Measurements from ENCODE around the gene OR51B6.
"Not testable (repeated sequence)": the region's sequence is repeated elsewhere in the genome, so short reads cannot be mapped to it uniquely, and the experiment has no call there.

The OR51B6 gene

DNA sequence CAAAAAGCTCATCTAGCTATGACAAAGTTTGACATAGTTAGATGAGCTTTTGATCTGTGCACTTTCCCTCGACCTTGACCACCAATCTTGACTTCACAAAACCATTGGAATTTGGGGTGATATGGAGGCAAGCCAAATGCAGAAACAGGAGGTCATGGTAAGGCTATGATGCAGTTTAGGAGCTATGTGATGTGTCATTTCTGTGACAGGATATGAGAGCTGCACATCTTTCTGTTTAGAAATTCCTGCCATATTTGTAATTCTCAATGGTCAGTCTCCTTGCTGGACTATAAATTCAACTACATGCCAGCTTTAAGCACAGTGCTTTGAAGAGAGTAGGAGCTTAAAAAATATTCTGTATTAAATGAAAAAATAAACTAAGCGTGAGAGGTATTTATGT, 12.9 kb downstream of the OR51B6 start:
- DNase-seq (ENCODE audit: low read depth): no peak

GRCh38 chr11:5366365-5366764, 15.1 kb downstream of the OR51B6 start:
- DNase-seq (ENCODE audit: low read depth): not testable (repeated sequence)

DNA sequence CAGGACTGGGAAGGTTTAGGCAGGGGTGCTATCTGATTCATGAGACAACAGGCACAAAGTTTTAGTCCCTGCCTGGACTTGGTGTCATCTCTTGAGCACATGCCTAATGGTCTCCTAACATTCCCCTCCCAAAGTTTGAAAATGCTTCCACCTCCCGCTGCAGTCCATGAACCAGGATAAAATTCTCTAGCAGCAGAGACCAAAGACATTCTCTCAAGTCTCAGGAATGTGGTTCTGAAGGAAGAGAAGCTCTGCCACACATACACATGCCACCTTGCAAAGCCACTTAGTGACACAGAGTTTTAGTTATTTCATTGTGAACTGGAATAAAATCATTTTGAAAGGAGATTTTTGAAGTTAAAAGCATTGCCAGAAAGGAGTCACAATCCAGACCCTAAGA, 15.5 kb downstream of the OR51B6 start:
- no peak for DNase-seq (ENCODE audit: low read depth)

- DNase-seq (ENCODE audit: low read depth): no peak
Measured at GRCh38 chr11:5367448-5368074, 16.3 kb downstream of the OR51B6 start.

DNA sequence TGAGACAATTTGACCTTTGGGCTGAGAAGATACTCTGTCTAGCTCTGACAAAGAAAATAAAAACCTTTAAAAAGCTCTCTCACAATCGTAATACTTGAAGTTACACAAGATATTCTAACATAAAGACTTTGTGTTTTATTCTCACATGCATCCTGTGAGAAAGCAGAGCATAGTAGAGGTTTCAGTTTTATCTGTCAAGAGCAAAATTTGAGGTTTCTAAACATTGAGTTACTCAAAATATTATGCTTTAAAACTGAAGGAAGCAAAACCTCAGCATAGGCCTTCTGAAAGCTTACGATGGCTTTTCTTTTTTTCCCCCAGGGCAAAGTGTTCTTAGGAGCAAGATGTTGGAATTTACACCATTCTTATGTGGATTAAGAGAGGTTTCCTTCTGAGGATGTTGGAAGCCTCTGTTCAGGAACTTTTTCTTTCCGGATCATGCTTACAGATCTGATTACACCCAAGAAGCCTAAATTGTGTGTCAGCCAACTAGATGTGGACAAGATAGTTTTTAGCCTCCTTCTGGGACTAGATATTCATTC, 17.3 kb downstream of the OR51B6 start:
- DNase-seq (ENCODE audit: low read depth): no peak

- no peak for DNase-seq (ENCODE audit: low read depth)
Measured at GRCh38 chr11:5369789-5370188, 18.5 kb downstream of the OR51B6 start.

- DNase-seq (ENCODE audit: low read depth): no peak
Measured at GRCh38 chr11:5380740-5381342, 29.5 kb downstream of the OR51B6 start.

- no peak for DNase-seq (ENCODE audit: low read depth)
Measured at GRCh38 chr11:5383576-5383975, 32.3 kb downstream of the OR51B6 start, which contains the start of gene OR51M1. OR51M1 (plus strand) TSS chr11:5383812; CDS start chr11:5389399, 5,587 bp downstream.

DNA sequence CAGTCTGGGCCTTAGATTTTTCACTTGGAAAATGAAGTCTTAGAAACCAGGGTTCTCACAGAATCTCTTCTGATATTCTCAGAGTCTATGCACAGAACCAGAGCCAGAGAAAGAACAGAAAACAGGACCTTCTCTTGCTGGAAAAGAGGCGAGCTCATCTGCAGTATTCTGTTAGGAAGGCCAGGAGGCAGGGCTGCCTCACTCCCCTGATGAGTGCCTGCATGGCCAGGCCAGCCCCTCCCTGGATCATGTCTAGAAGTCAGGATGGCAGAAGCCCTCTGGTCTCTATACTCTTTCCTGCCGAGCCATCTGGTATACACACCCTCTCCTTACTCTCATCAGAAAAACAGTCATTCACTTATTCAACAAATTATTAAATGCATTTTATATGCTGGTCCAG, 33.0 kb downstream of the OR51B6 start:
- no peak for DNase-seq (ENCODE audit: low read depth)

- no peak for DNase-seq (ENCODE audit: low read depth)
Measured at GRCh38 chr11:5390210-5390609, 38.9 kb downstream of the OR51B6 start.

DNA sequence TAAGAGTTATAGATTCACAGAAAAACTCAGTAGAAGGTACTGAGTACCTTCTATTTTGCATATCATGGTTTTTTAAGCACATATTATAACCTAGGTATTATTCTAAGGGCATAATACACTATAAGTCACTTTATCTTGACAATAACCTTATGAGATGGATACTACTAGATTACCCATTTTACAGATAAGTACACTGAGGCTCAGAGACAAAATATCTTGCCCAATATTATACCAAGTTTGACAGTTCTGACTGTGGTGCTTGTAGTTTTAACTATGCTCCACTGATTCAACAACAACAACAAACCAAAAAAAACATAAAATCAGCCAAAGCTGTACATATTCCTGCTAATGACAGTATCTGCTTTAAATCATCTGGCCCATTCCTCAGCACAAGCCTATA, 42.8 kb downstream of the OR51B6 start:
- no peak for DNase-seq (ENCODE audit: low read depth)

GRCh38 chr11:5398936-5399335, 47.6 kb downstream of the OR51B6 start:
- no peak for DNase-seq (ENCODE audit: low read depth)

Data from activated T-cell treated with anti-CD3 and anti-CD28 coated beads for 1 hour (primary cell).